BE2C (cell line): ENCODE results near the gene MTOR.
A peak's percentile ranks its signal among the peaks of the same experiment; 100 is the strongest.
"Not testable (repeated sequence)": the region's sequence is repeated elsewhere in the genome, so short reads cannot be mapped to it uniquely, and the experiment has no call there.

Experiments used
- DNase-seq: peaks from one replicate; pipeline ENCODE4 v3.0.0-alpha.2; 2020
- H3K27me3 ChIP-seq: fragments of 250-450 bp; sonication (Bioruptor Pico); 2 replicates; pipeline ENCODE4 v1.5.1; 2020; ENCODE audit warnings: mild to moderate bottlenecking
- H3K36me3 ChIP-seq: fragments of 250-450 bp; sonication (Bioruptor Pico); 2 replicates; pipeline ENCODE4 v1.5.1; 2020; ENCODE audit warnings: mild to moderate bottlenecking
- H3K4me1 ChIP-seq: fragments of 250-450 bp; sonication (Bioruptor Pico); 2 replicates; pipeline ENCODE4 v1.5.1; 2020
- H3K4me3 ChIP-seq: 2 replicates; pipeline ENCODE4 v1.5.1; 2011; ENCODE audit warnings: low read depth, low read length
- H3K9me3 ChIP-seq: fragments of 250-450 bp; sonication (Bioruptor Pico); 2 replicates; pipeline ENCODE4 v1.5.1; 2020
- CTCF ChIP-seq: IDR thresholded peaks from 2 replicates; pipeline ENCODE4 v1.5.1; 2012; ENCODE audit warnings: mild to moderate bottlenecking, low read depth, low read length

Gene MTOR

GRCh38 chr1:11099310-11100148 lies 162.8 kb downstream of the MTOR start, which contains the start of gene EXOSC10:
EXOSC10 (minus strand) TSS chr1:11099869; CDS start chr1:11099831, 38 bp downstream.
- H3K4me3 ChIP-seq: peak within 1 kb of the TSS; percentile 80
- H3K36me3 ChIP-seq: peaks cover 8% of the 10 kb centered on the region
- no peaks in the 10 kb centered on the region for H3K9me3 ChIP-seq
- H3K27me3 ChIP-seq: no peaks in the 10 kb centered on the region
- DNase-seq: peak; percentile 86
- no peaks in the 10 kb centered on the region for H3K4me1 ChIP-seq
- no peak for TF ChIP-seq CTCF

GRCh38 chr1:11098931-11099309 lies 163.4 kb downstream of the MTOR start:
- peaks cover 9% of the 10 kb centered on the region for H3K36me3 ChIP-seq
- no peak for TF ChIP-seq CTCF
- H3K4me3 ChIP-seq: peak overlapping the region; percentile 80
- no peaks in the 10 kb centered on the region for H3K9me3 ChIP-seq
- no peak for DNase-seq
- no peaks in the 10 kb centered on the region for H3K27me3 ChIP-seq
- H3K4me1 ChIP-seq: no peaks in the 10 kb centered on the region

- H3K36me3 ChIP-seq: peaks cover 41% of the 10 kb centered on the region
- not testable (repeated sequence) for H3K27me3 ChIP-seq, DNase-seq, H3K4me3 ChIP-seq, H3K9me3 ChIP-seq, H3K4me1 ChIP-seq
These were observed 178.6 kb downstream of the MTOR start for GRCh38 chr1:11083784-11084183.

GRCh38 chr1:11080931-11081330 lies 181.4 kb downstream of the MTOR start:
- DNase-seq: no peak
- no peaks in the 10 kb centered on the region for H3K9me3 ChIP-seq
- H3K36me3 ChIP-seq: peaks cover 39% of the 10 kb centered on the region
- H3K4me3 ChIP-seq: no peak overlapping the region
- no peak for TF ChIP-seq CTCF
- H3K4me1 ChIP-seq: no peaks in the 10 kb centered on the region
- H3K27me3 ChIP-seq: no peaks in the 10 kb centered on the region

- no peak for DNase-seq
- no peaks in the 10 kb centered on the region for H3K27me3 ChIP-seq
- H3K9me3 ChIP-seq: no peaks in the 10 kb centered on the region
- TF ChIP-seq CTCF: no peak
- peaks cover 49% of the 10 kb centered on the region for H3K36me3 ChIP-seq
- H3K4me3 ChIP-seq: no peak overlapping the region
- H3K4me1 ChIP-seq: no peaks in the 10 kb centered on the region
These were observed 183.7 kb downstream of the MTOR start for GRCh38 chr1:11078631-11079030.

- H3K36me3 ChIP-seq: peaks cover 38% of the 10 kb centered on the region
These were observed 189.0 kb downstream of the MTOR start for GRCh38 chr1:11073398-11073797.

GRCh38 chr1:11072216-11072917 lies 190.0 kb downstream of the MTOR start:
- Histone ChIP-seq H3K9me3 (no peaks in the 10 kb centered on the region), H3K27me3 (no peaks in the 10 kb centered on the region), H3K4me3 (no peak overlapping the region), H3K4me1 (no peaks in the 10 kb centered on the region), H3K36me3 (peaks cover 45% of the 10 kb centered on the region)
- no peak for DNase-seq
- no peak for TF ChIP-seq CTCF

More at GRCh38 chr1:11073398-11073797, 189.0 kb downstream of the MTOR start:
- not testable (repeated sequence) for H3K4me1 ChIP-seq, H3K4me3 ChIP-seq, H3K27me3 ChIP-seq, DNase-seq, H3K9me3 ChIP-seq
